Pancreas (tissue), 10 donors: ENCODE results near the gene EFNA5. TPM values are rescaled to one million over a fixed set of nuclear protein-coding genes. Genes with fewer than 3 reads are reported as not detected.

ENCODE experiments used
- ATAC-seq, 4 donors: fragments of 200-7000 bp; cut with Tn5 transposase; one replicate each; pipeline versions ENCODE4 v1.8.0 to v1.9.1; 2020; ENCODE audit warnings: mild to moderate bottlenecking in 4 of 4, moderate library complexity in 4 of 4
- DNase-seq, 6 donors: peaks; one replicate each; pipeline ENCODE4 v3.0.0-alpha.2; 2020
- FAIRE-seq: peaks from 2 replicates; lab custom pipeline; 2012; peaks lifted over from hg19 to GRCh38; lab: Jason Lieb, UNC
- H3K27ac ChIP-seq, 4 donors: fragments of 200-600 bp; sonication (generic); 1 replicate in 3 of 4; 2 replicates in 1 of 4; pipeline versions ENCODE4 v1.5.0 to v1.8.0; 2020
- H3K27me3 ChIP-seq, 4 donors: fragments of 200-600 bp; one replicate each; pipeline ENCODE4 v1.8.0; 2021
- H3K36me3 ChIP-seq, 3 donors: fragments of 200-600 bp; sonication (generic) in 1 of 3; one replicate each; pipeline versions ENCODE4 v1.5.0 to v1.8.0; 2020 to 2021
- H3K4me1 ChIP-seq, 3 donors: fragments of 200-600 bp; one replicate each; pipeline ENCODE4 v1.8.0; 2021
- H3K4me3 ChIP-seq, 4 donors: fragments of 200-600 bp; sonication (generic) in 2 of 4; one replicate each; pipeline versions ENCODE4 v1.5.0 to v1.8.0; 2020 to 2021
- H3K9me3 ChIP-seq, 4 donors: fragments of 200-600 bp; one replicate each; pipeline ENCODE4 v1.8.0; 2021
- WGBS, 2 donors: extraction: QIAGEN DNeasy Blood & Tissue Kit; methylation state at CpG; one replicate each; pipeline ENCODE4 v1.1.7; 2013; 5-methylcytosine and 5-hydroxymethylcytosine counted together
- intact Hi-C, 3 donors: fragments of 100-400 bp; cut with DNase I; formaldehyde crosslinking; loops; one replicate each; pipeline versions ENCODE4 v1.11.1 to v1.14.2; 2022
- polyA plus RNA-seq, 2 donors: library from polyadenylated mRNA; stranded (reverse); fragments of 200-250 nt; gene quantifications; one replicate each; pipeline ENCODE4 v1.2.3, GENCODE V29; 2013
- total RNA-seq, 6 donors: library from RNA; stranded (reverse); fragmentation: NEBNext Ultra II Directional in 4 of 6; extraction: Animal tissue kit (Norgen Biotek cat#: 25700) in 4 of 6; gene quantifications; one replicate each; pipeline versions ENCODE4 v1.2.1 to v1.2.4, GENCODE V29; 2021 to 2023
- TF ChIP-seq, protein P1 (sequence below), 4 donors: fragments of 200-600 bp; sonication (generic) in 3 of 4; IDR thresholded peaks; one replicate each; pipeline versions ENCODE4 v1.5.0 to v1.8.0; 2021; ENCODE audit warnings: antibody characterized with exemption in 4 of 4
- donor health status: healthy with polysubstance abuse.
- donor health status: DM: no; HTN: no; CAD: no; lungs with moderate emphysema.
- donor health status: DM: no; HTN: no; CAD: no.
- donor health status: control.
- donor health status: control.
- donor health status: Bipolar disorder and iron deficiency.
- donor health status: DM: yes; HTN: yes; CAD: no.
- donor health status: DM: no; HTN: no; CAD: no.
- donor health status: DM: no; HTN: no; CAD: no.
- donor health status: DM: yes; HTN: yes; CAD: no.

The EFNA5 gene
- total and polyA plus RNA-seq, 8 donors = 0.23 to 3.8 (median 2.1) TPM

DNA sequence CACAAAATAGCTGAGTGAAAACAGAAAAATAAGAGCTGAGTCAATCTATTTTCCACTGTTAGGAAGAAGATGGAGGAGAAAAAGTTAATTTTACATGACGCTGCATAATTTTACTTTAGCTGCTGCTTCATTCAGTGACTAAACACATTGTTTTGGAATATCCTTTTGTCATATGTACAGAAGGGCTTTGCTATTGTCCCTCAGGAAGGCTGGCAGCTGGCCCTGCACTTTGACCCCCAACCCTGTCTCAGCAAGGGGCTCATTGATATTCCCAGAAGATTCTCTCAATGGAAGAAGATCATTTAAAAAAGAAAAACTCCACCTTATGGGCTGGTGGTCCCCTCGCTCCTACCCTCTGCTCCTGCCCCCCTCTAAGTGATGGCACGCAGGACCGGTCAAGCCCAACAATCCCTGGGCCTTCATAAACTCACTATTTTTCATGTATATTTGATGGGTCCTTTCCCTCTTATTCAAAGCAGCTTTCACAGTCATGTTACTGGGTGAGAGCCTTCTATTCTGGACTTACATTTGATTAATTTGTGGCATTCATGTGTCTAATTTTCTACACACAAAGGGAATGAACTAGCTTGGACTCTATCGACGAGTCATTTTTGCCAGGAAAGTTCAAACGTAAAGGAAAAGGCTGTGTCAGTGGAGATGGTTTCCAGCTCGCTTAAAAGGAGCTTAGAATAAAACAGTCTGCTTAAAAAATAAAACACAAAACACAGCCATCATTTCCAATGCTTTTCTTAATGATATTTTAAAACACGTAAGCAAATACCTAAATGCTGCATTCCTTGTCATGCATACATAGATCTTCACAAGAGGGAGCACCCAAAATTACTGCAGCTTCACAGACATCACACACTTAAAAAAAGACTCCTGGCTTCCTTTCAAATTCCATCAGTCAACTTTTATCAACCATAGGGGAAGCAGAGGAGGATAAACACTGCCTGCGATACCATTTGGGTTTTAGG, 104.7 kb downstream of the EFNA5 start:
- Histone ChIP-seq H3K4me3 (no peak overlapping the region), H3K27me3 (no peaks in the 10 kb centered on the region), H3K36me3 (no peaks in the 10 kb centered on the region), H3K4me1 (peaks cover 0 to 3% (median 0%) of the 10 kb centered on the region in 3 donors), H3K9me3 (no peaks in the 10 kb centered on the region), H3K27ac (no peak overlapping the region)
- WGBS, 2 donors = 72 to 76% methylated on average over 10 of the region's 10 CpGs
- ATAC-seq = no peak
- no peak for DNase-seq
- TF ChIP-seq, protein P1, sequence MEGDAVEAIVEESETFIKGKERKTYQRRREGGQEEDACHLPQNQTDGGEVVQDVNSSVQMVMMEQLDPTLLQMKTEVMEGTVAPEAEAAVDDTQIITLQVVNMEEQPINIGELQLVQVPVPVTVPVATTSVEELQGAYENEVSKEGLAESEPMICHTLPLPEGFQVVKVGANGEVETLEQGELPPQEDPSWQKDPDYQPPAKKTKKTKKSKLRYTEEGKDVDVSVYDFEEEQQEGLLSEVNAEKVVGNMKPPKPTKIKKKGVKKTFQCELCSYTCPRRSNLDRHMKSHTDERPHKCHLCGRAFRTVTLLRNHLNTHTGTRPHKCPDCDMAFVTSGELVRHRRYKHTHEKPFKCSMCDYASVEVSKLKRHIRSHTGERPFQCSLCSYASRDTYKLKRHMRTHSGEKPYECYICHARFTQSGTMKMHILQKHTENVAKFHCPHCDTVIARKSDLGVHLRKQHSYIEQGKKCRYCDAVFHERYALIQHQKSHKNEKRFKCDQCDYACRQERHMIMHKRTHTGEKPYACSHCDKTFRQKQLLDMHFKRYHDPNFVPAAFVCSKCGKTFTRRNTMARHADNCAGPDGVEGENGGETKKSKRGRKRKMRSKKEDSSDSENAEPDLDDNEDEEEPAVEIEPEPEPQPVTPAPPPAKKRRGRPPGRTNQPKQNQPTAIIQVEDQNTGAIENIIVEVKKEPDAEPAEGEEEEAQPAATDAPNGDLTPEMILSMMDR (IDR thresholded peaks at IDR 0.05) = no peak
- intact Hi-C loops = no loop called here
- FAIRE-seq = no peak

DNA sequence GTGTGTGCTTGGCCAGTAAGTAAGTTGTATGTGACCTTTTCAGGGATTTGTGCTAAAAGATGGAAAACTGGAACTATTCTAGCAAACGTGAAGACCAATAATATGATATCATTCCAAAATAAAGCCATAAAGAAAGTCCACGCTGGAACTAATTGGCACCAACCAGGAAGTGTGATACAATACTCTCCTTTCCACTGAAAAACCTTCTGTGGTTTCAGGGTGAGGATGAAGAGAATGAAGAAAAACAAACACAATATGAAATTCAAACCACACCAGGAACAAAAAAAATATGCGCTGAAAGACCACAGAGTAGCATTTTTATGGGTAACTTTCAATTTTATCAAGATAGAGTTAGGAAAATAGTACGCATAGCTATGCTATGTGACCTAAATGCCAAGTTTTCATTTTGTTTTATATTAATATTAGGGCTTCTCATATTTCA, 105.8 kb downstream of the EFNA5 start:
- H3K36me3 ChIP-seq = no peaks in the 10 kb centered on the region
- intact Hi-C loops = no loop called here
- TF ChIP-seq, protein P1 (IDR thresholded peaks at IDR 0.05) = no peak
- FAIRE-seq (no peak), ATAC-seq (no peak), DNase-seq (no peak)
- no peaks in the 10 kb centered on the region for H3K9me3 ChIP-seq
- H3K4me3 ChIP-seq = no peak overlapping the region
- 75 to 87% methylated on average over 4 of the region's 4 CpGs for WGBS, 2 donors
- H3K4me1 ChIP-seq = no peaks in the 10 kb centered on the region
- no peaks in the 10 kb centered on the region for H3K27me3 ChIP-seq
- H3K27ac ChIP-seq = no peak overlapping the region

DNA sequence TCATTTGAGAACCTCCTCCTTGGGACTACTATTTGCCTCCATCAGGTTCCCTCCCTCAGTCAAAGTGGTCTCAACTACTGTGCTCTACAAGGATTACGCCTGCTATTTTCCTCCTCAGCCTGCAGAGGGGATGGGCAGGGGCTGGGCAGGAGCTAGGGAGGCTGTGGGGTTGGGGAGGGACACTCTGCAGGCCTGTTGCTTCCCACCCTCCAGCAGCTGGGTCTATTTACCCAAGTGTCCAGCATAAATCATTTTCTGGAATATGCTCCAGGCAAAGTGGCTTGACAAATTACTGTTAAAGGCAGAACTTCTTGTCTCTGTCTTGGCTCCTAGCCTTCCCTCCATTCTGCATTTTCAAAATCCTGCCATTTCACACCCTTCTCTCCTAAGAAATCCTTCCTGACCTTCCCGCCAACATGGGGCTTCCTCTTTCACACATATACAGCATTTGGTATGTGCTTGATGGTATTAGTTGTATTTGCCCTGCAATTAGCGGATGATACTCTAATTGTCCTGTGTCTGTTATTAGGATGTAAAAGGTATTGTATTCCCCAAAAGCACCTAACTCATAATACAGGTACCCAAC, 106.7 kb downstream of the EFNA5 start:
- no peak for FAIRE-seq
- H3K9me3 ChIP-seq = no peaks in the 10 kb centered on the region
- no peak for DNase-seq

DNA sequence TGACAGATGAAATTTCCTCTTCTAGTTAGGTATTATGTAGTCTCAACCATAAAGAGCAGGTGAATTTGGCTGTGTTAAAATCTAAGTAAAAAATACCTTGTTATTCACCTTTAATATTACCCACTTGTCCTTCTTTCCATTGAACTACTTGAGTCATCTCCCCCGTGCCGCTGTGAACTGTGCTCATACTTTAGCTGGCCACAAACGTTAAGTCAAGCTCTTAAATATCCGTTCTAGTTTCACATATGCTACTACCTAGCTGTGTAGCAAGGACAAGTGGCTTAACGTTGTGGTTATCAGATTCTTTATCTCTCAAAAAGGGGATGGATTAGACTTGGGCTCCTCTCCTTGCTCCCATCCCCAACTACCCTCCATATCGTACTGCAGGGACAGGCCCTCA, 110.4 kb downstream of the EFNA5 start:
- no peaks in the 10 kb centered on the region for H3K4me1 ChIP-seq
- WGBS, 2 donors = 74 to 75% methylated on average over 6 of the region's 6 CpGs
- DNase-seq = no peak
- intact Hi-C loops = no loop called here
- H3K27me3 ChIP-seq = no peaks in the 10 kb centered on the region
- no peak overlapping the region for H3K4me3 ChIP-seq
- H3K27ac ChIP-seq = no peak overlapping the region
- FAIRE-seq = no peak
- no peak for ATAC-seq
- TF ChIP-seq, protein P1 (IDR thresholded peaks at IDR 0.05) = no peak
- H3K9me3 ChIP-seq = no peaks in the 10 kb centered on the region
- H3K36me3 ChIP-seq = no peaks in the 10 kb centered on the region

More for the DNA sequence above, 106.7 kb downstream of the EFNA5 start:
- Histone ChIP-seq H3K4me3 (no peak overlapping the region), H3K27me3 (no peaks in the 10 kb centered on the region), H3K36me3 (no peaks in the 10 kb centered on the region), H3K27ac (no peak overlapping the region), H3K4me1 (no peaks in the 10 kb centered on the region)
- WGBS, 2 donors = 90 to 93% methylated on average over 3 of the region's 3 CpGs
- ATAC-seq = peak in 2 of 4 donors; percentile 18 to 34
- intact Hi-C loops = no loop called here
- TF ChIP-seq, protein P1 (IDR thresholded peaks at IDR 0.05) = no peak
